Measurements from ENCODE around the gene PGBD1.

PGBD1 gene

DNA sequence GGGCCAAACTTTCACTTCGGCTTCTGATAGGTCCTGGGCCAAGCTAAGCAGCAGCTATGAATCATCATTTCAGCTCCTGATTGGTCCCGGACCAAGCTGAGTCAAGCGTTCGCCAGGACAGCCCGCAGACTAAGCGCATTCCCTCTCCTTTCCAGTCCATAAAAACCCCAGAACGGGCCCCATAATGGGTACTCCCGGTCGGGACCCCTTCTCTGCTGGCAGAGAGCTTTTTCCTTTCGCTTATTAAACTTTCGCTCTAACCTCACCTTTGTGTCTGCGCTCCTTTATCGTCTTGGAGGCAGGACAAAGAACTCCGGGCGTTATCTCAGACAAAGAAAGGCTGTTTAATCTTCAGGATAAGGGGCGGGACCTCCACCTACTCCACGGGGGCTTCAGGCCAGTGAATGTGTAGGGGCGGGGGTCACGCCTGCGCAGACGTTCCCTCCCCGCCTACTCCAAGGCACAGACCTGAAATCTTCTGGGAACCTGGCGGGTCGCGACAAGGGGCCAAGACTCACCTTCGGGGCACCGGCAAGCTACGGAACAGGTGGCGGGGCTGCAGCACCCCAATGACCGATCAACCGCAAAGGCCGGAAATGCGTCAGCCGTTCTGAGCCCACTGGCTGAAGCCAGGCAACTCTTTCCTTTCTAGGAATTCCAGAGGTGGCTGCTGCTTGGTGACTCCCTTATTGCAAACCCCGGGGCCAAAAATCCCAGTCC lies 54.4 kb downstream of the PGBD1 start, which contains the start of gene ZSCAN31:
Gene ZSCAN31 (minus strand): TSS at position 585 of the 720 bp plus-strand sequence. CDS start 6,465 bp downstream, outside the sequence.
- DNase-seq, result peak; percentile 83

DNA sequence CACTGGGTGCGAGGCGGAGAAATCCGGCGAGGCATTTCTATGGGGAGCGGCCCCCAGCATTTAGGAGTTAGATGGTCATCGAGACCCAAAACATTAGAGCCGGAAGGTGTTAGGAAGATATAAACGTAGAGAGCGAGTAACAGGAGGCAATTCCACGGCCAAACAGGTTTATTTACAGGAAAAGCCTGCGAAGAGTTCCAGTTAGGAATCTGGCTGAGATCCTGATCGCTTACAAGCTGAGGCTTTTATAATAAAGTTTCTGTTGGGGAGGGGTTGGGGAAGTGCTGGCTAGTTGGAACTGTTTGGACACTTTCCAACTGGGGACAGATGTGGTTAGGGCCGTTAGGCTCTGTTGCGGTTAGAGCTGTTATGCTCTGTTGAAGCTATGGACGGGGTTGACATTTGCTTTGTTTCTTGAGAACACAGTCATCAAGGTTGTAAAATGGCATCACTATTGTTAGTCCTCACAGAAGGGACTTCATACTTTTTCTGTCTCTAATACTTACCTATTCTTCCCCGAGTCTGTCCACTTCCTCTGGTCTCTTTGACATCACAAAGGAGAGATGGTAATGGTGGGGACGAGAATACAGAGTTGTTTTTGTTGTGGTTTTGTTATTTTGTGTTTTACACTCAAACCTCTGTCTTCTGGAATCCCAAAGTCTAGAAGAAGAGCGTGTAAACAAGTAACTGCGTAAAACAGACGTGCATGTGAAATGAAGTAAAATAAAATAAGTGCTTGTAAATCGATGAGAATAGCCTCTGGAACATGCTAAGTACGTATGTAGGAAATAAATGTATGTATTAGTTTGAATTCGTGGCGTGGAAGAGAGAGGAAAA lies 55.1 kb downstream of the PGBD1 start:
- DNase-seq, result no peak

DNA sequence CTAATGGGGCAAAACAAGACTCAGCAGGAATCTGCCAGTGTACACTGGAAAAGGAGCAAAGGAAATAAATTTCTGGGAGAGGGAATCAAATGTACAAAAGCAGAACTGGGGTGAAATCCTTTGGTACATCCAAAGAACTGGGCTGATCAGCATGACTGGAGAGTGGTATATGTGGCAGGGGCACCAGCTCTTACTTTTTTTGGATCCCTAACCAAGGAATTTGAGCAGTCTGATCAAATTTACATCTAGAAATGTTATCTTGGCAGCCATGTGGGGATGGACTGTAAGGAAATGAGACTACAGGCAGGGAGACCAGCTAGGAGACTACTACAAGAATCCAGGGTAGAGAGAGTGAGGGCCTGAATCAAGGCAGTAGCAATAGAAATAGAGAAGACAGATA lies 55.7 kb downstream of the PGBD1 start:
- no peak for DNase-seq

DNA sequence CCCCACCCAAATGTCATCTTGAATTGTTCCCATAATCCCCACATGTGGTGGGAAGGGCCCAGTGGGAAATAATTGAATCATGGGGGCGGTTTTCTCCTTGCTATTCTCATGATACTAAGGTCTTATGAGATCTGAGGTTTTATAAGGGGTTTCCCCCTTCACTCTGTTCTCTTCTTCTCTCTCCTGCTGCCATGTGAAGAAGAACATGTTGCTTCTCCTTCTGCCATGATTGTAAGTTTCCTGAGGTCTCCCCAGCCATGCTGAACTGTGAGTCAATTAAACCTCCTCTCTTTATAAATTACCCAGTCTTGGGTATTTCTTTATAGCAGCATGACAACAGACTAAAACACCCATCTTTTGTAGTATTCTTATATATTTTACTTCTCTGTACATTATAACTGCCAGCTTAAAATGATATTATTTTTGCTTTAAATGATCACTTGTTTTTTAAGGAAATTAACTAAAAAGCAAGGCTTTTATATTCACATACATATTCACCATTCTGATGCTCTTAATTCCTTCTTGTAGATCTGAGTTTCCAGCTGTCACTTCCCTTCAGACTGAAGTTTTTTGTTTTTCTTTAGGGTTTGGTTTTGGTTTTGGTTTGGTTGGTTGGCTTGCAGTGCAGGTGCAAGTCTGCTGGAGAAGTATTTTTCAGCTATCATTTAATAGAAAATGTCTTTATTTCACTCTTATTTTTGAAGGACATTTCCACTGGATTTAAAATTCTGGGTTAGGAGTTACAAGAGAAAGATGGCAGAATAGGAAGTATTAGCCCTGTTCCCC lies 59.1 kb downstream of the PGBD1 start:
- DNase-seq, result no peak

DNA sequence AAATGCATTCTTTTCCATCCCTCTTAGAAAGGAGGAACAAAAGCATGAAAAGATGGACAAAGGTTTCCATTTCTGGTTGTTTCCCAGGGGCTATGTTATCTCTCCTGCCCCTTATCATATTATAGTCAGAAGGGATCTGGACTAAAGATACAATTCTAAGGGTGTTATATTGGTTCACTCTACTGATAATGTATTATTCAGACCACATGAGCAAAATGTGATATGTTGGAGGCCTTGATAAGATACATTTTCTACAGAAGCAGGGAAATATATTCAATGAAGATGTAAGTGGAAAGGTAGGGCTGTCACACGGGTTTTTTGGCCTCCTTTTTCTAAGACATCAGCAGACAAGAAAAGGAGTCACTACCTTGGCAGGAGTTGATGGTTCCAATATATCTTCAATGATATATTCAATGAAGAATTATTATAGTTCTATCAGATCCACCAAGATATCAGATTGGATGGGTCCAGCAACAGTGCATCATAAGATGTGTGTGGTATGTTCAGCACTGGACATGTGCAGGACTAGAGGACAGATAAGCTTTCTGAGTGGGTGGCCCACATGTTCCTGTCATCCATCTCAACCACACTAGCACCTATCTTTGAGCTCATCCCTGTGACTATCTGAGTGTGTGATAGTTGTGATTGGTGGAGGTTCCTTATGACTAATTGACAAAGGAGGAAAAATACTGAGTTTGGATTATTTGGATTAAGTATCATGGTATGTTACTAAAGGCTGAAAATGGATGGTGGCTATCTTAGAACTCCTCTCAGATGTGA lies 62.7 kb downstream of the PGBD1 start:
- no peak for DNase-seq

DNA sequence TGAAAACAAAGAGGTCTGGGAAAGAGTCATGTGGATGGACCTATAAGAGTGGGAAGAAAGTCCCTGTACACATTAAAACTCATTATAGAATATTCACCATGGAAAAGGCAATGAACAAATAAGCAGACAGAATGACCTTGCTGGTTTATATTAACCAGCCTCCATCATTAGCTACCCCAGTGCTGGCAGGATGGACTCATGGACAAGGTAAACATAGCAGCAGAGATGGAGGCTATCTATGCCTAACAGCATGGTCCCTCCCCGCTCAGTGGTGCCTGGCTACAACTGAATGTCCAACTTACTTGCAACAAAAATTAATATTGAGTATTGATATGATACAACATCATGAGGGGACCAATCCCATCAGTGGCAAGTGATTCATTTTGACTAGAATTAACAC lies 63.8 kb downstream of the PGBD1 start:
- no peak for DNase-seq

DNA sequence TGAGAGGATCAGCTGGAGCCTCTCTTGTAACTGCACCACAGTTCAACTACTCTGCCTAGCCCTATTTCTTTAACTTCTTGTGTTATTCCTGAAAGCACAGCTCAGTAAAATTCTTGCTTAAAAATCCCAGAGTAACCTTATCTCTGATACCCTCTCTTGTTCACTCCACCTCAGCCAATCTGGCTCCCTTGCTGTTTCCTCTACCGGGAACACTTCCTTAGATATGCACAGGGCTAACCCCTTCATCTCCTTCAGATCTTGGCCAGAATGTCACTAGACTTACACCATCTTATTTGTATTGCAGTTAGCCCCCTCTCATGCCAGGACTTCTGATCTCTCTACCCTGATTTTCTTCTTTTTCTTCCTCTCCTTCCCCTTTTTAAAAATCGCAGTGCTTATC lies 65.7 kb downstream of the PGBD1 start:
- DNase-seq, result no peak

DNA sequence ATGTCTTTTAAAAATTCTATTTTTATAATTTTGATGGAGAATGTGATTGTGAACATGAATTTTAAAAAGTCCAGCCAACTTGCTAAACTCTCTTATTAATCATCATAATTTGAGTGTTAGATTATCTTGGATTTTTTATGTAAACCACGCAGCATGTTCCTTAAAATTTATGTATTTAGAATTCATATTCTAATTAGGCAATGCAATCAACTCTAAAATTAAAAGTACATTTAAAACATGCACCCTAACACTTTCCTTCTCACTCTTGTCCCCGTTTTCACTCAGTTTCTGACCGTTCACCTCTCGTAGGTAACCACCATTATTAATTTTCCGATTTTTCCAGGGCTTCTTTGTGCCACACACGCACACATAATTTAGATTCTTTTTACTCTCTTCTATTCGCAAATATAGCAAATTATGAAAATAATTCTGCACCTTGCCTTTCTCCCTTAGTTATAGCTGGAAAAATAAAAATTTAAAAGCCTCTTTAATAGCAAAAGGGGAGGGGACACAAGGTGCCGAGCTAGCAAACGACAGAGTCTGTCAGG lies 68.0 kb downstream of the PGBD1 start:
- no peak for DNase-seq

DNA sequence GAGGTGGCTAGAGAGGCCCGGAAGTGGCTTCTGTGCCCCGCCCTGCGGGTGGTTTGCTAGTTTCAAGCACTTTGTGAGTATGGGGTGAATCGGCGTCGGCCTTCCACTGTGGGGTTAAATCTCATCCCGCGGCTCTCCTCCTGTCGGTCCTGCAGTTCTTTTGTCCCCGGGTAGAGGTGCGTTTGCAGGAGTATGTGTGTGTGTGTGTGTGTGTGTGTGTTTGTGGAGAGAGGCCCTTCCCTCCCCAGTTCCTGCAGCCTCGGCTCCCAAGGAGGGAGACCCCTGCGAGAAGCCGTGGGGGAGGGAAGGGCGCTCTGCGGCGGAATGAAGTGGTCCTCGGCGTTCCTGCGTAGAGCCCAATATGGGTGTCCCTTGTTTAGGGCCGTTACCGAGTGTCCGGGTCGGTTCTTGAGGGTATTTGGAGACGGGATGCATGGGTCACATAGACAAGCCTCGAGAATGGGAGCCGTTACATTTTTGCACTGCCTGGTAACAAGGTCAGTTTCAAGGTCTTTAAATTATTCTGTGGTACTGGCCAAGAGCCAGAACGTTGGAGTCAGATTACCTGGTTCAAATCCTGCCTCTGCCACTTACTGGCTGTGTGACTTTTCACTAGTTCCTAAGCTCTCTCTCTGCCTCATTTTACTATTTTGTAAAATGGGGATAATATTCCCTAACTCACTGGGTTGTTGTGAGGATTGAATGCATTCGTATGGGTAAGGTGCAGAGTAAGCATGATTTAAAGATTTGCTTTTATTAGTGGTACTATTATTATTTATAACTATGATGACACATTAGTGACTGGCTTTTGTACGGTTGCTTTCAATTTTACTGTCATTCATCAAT lies 68.7 kb downstream of the PGBD1 start, which contains the start of gene ZKSCAN3:
Gene ZKSCAN3 (plus strand): TSS at position 56 of the 846 bp plus-strand sequence. CDS start 9,640 bp downstream, outside the sequence.
- DNase-seq, result peak; percentile 91

DNA sequence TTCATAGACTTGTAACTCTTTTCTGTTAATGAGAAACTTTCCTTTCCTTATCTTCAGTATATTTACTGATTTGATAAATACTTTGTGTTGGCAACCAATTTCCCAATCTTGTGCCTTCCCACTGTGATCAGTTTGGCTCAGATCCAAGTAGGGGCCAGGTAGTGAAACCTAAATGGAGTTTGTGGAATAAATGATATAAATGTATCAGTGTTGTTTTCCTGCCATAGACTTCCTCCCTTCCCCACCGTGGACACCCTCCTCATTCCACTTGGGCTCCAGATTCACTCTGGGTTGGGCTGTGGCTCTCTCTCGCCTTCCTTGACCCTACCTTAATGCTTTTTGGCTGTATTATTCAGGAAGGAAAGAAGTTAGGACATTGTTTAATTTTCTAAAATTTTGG lies 69.7 kb downstream of the PGBD1 start:
- DNase-seq, result no peak

DNA sequence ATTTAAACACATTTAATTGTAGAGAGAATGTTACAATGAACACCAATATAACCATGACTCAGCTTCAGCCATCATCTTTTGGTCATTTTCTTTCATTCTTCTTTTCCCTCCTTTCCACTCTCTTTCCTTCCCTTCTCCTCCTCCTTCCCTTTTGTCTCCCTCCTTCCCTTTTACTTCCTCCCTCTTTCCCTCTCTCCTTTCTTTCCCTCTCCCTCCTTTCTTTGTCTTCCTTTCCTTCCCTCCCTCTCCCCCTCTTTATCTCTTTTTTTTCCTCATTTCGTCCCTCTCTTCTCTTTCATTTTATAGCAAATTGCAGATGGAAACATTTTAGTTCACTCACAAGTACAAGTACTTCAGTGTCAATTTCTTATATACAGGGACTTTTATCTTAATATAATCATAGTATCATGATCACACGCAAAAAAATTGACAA lies 70.1 kb downstream of the PGBD1 start:
- DNase-seq, result no peak

All from activated CD4-positive, alpha-beta T cell treated with anti-CD3 and anti-CD28 coated beads for 48 hours (primary cell).